HFFc6 (cell line): ENCODE measurements around the gene MTMR4. TPM values are rescaled to one million over a fixed set of nuclear protein-coding genes. Genes with fewer than 3 reads are reported as not detected.
"Not testable (repeated sequence)": the region's sequence is repeated elsewhere in the genome, so short reads cannot be mapped to it uniquely, and the experiment has no call there.

ENCODE experiments used
- DNase-seq: peaks from one replicate; pipeline ENCODE4 v3.0.0-alpha.2; 2018
- H3K27ac Mint-ChIP-seq: 2 replicates; pipeline ENCODE4 v1.8.0; 2020; ENCODE audit warnings: mild to moderate bottlenecking, mixed read lengths
- H3K27me3 Mint-ChIP-seq: 2 replicates; pipeline ENCODE4 v1.8.0; 2021; ENCODE audit warnings: mild to moderate bottlenecking, moderate library complexity, mixed read lengths; ENCODE audit not compliant: insufficient read depth
- H3K36me3 Mint-ChIP-seq: 2 replicates; pipeline ENCODE4 v1.8.0; 2021; ENCODE audit warnings: low read depth, mixed read lengths
- H3K4me1 Mint-ChIP-seq: 2 replicates; pipeline ENCODE4 v1.8.0; 2020; ENCODE audit warnings: low read depth, mixed read lengths
- H3K4me3 Mint-ChIP-seq: 2 replicates; pipeline ENCODE4 v1.8.0; 2020; ENCODE audit warnings: mild to moderate bottlenecking, moderate library complexity, mixed read lengths
- H3K9me3 Mint-ChIP-seq: 2 replicates; pipeline ENCODE4 v1.8.0; 2020; ENCODE audit warnings: mild to moderate bottlenecking, mixed read lengths
- CTCF ChIP-seq: fragments of 200-600 bp; sonication (generic); IDR thresholded peaks from 2 replicates; pipeline ENCODE4 v1.5.0; 2021; ENCODE audit warnings: antibody characterized with exemption, mild to moderate bottlenecking
- total RNA-seq, 6 experiments: library from RNA; stranded (reverse); fragmentation: NEBNext Ultra II Directional; extraction: Animal tissue kit (Norgen Biotek cat#: 25700); gene quantifications; 2 replicates in 1 of 6; 3 replicates in 5 of 6; pipeline ENCODE4 v1.2.3, GENCODE V29; 2021

The MTMR4 gene
- total RNA-seq, 6 experiments from 2014 or later = 25.3 to 32.2 (median 28.2) TPM

GRCh38 chr17:58508341-58509067 is 5.9 kb downstream of the MTMR4 start:
- H3K4me1 Mint-ChIP-seq = peaks cover 8% of the 10 kb centered on the region
- peaks cover 26% of the 10 kb centered on the region for H3K36me3 Mint-ChIP-seq
- DNase-seq = no peak
- no peak overlapping the region for H3K4me3 Mint-ChIP-seq
- no peak overlapping the region for H3K27ac Mint-ChIP-seq
- H3K9me3 Mint-ChIP-seq = no peaks in the 10 kb centered on the region
- no peak for TF ChIP-seq CTCF
- peaks cover 2% of the 10 kb centered on the region; the same call in 1 of the 2 replicates for H3K27me3 Mint-ChIP-seq

GRCh38 chr17:58507123-58507634 is 7.3 kb downstream of the MTMR4 start:
- TF ChIP-seq CTCF = no peak
- Mint-ChIP-seq H3K27ac (no peak overlapping the region), H3K4me3 (no peak overlapping the region), H3K27me3 (peaks cover 2% of the 10 kb centered on the region; the same call in 1 of the 2 replicates), H3K9me3 (no peaks in the 10 kb centered on the region), H3K4me1 (no peaks in the 10 kb centered on the region), H3K36me3 (peaks cover 26% of the 10 kb centered on the region)
- DNase-seq = no peak

GRCh38 chr17:58506354-58507080 is 7.9 kb downstream of the MTMR4 start:
- no peaks in the 10 kb centered on the region for H3K9me3 Mint-ChIP-seq
- H3K4me3 Mint-ChIP-seq = no peak overlapping the region
- no peak overlapping the region for H3K27ac Mint-ChIP-seq
- no peaks in the 10 kb centered on the region for H3K4me1 Mint-ChIP-seq
- DNase-seq = no peak
- H3K36me3 Mint-ChIP-seq = peaks cover 23% of the 10 kb centered on the region
- H3K27me3 Mint-ChIP-seq = peaks cover 2% of the 10 kb centered on the region; the same call in 1 of the 2 replicates
- TF ChIP-seq CTCF = no peak

- no peak for TF ChIP-seq CTCF
- no peak overlapping the region for H3K27ac Mint-ChIP-seq
- H3K4me3 Mint-ChIP-seq = no peak overlapping the region
- no peak for DNase-seq
- H3K36me3 Mint-ChIP-seq = peaks cover 8% of the 10 kb centered on the region
- no peaks in the 10 kb centered on the region for H3K9me3 Mint-ChIP-seq
- peaks cover 2% of the 10 kb centered on the region; the same call in 1 of the 2 replicates for H3K27me3 Mint-ChIP-seq
- no peaks in the 10 kb centered on the region for H3K4me1 Mint-ChIP-seq
Observed at GRCh38 chr17:58504826-58505351, 9.5 kb downstream of the MTMR4 start.

- no peak for DNase-seq
- no peak for TF ChIP-seq CTCF
- peaks cover 4% of the 10 kb centered on the region; the same call in 1 of the 2 replicates for H3K27me3 Mint-ChIP-seq
- no peaks in the 10 kb centered on the region for H3K9me3 Mint-ChIP-seq
- no peak overlapping the region for H3K4me3 Mint-ChIP-seq
- no peak overlapping the region; the same call in 1 of the 2 replicates for H3K27ac Mint-ChIP-seq
- 0 out of 2 replicates have a peak, but pooled peaks cover 5% of the 10 kb centered on the region for H3K36me3 Mint-ChIP-seq
- no peaks in the 10 kb centered on the region for H3K4me1 Mint-ChIP-seq
Observed at GRCh38 chr17:58503866-58504265, 10.6 kb downstream of the MTMR4 start.

GRCh38 chr17:58503134-58503533 is 11.3 kb downstream of the MTMR4 start:
- H3K36me3 Mint-ChIP-seq = not testable (repeated sequence)

More at GRCh38 chr17:58503134-58503533, 11.3 kb downstream of the MTMR4 start:
- not testable (repeated sequence) for H3K27me3 Mint-ChIP-seq, H3K4me1 Mint-ChIP-seq, H3K27ac Mint-ChIP-seq, H3K9me3 Mint-ChIP-seq, DNase-seq, H3K4me3 Mint-ChIP-seq
